OCI-M2 (cell line): ENCODE measurements around the gene NUMBL.
"Not testable (repeated sequence)": the region's sequence is repeated elsewhere in the genome, so short reads cannot be mapped to it uniquely, and the experiment has no call there.

Experiments used
- DNase-seq: peaks from one replicate; lab custom pipeline; 2025; ENCODE audit not compliant: unreplicated experiment; lab: John Stamatoyannopoulos, UW

The NUMBL gene

DNA sequence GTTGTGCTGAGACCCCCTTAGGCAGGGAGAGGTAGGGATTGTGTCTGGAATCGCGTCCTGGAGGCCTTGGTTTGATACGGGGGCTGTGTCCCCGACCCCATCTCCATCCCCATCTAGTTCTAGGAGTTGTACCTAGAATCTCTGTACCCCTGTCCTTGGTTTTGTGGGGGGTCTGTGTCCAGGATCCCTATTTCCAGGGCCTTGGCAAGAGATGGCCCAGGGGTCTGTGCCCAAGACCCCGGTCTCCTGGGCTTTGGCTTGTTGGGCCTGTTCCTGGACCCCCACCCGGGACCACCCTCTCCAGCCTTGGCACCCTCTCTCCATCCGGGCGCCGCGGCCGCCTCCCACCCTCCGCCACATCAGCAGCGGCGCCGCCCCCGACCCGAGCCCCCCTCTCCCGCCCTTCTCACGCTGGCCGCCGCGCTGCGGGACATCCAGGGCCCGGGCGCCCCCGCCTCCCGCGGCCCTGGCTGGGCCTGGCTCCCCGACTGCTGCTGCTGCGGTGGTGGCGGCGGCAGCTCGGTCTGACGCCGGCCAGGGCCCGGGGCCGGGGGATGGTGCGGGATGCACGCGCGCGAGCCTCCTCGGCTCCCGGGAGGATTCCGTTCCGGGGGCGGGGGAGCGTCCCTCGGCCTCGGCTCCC is at the start of gene NUMBL:
NUMBL (minus strand) TSS at position 602 of the 643 bp plus-strand sequence; CDS start at position 434, 168 bp downstream.
- DNase-seq, result no peak

- DNase-seq, result no peak
Observed at GRCh38 chr19:40739030-40739839, 48.8 kb upstream of the NUMBL start.

GRCh38 chr19:40737102-40737644 is 46.7 kb upstream of the NUMBL start:
- DNase-seq, result no peak

- no peak for DNase-seq
Observed at GRCh38 chr19:40736661-40737060, 46.2 kb upstream of the NUMBL start.

DNA sequence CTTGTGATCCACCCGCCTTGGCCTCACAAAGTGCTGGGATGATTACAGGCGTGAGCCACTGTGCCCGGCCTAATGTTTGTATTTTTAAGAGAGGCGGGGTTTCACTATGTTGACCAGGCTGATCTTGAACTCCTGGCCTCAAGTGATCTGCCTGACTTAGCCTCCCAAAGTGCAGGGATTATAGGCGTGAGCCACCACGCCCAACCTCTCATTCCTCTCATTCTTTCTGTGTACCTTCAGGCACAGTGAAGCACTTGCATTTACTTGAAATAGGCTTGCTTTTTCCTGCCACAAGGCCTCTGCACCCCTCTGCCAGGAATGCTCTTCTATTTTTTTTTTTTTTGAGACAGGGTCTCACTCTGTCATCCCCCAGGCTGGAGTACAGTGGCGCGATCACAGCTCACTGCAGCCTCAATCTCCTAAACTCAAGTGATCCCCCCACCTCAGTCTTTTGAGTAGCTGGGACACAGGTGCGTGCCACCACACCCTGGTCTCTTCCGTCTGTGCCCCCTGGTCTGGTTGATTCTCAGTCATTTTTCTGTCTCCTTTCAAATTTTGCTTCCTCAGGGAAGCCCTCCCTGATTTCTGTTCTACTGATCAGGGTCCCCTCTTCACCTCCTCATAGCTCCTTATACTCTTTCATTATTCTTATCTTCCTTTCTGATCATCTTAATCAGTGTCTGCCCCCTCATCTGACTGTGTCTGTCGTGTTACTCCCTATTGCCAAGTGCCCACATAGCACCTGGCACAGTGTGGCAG is 44.7 kb upstream of the NUMBL start:
- no peak for DNase-seq

DNA sequence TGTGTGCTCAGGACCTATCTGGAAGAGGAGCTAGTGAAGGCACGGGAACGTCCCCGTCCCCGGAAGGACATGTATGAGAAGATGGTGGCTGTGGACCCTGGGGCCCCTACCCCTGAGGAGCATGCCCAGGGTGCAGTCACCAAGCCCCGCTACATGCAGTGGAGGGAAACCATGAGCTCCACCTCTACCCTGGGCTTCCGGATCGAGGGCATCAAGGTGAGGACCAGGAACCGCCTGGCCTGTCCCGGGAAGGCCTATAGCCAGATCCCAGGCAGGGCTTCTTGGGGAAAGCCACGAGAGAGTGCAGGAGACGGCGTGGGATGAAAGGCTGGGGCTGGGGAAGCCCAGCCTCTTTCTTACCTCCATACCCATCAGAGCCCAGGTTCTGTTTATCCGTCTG is 42.7 kb upstream of the NUMBL start:
- no peak for DNase-seq

DNA sequence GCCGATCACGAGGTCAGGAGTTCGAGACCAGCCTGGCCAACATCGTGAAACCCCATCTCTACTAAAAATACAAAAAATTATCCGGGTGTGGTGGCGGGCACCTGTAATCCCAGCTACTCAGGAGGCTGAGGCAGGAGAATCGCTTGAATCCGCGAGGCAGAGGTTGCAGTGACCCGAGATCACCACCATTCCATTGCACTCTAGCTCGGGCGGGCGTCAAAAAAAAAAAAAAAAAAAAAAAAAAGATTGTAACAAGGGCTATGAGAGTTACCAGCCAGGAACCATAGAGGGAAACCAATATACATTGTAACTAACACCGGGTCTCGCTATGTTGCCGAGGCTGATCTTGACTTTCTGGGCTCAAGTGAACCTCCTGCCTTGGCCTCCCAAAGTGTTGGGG is 41.9 kb upstream of the NUMBL start:
- DNase-seq, result not testable (repeated sequence)

DNA sequence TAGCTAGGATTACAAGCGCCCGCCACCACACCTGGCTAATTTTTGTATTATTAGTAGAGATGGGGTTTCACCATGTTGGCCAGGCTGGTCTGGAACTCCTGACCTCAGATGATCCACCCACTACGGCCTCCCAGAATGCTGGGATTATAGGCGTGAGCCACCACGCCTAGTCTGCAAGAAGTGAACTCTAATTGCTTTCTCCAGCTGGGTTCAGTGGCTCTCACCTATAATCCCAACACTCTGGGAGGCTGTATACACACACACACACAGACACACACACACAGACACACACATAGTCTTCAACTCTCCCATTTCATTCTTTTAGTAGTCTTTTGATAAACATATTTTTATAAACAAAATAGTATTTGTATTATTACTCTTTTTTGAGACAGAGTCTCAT is 39.6 kb upstream of the NUMBL start:
- DNase-seq, result not testable (repeated sequence)

DNA sequence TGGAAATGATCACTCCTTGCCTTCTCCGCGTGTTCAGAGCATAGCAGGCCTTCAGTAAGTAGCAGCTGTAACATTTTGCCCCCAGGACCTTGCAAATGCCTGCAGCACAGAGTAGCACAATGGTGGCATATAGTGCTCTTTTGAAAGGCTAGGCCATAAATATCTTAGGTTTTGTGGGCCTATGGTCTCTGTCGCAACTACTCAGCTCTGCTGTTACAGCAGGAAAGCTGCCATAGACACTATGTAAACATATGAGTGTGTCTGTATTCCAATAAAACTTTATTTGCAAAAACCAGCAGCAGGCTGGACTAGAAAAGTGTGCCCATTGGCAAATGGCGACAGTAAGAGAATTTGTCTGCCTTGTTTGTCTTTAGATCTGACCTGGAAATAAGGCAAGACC is 35.8 kb upstream of the NUMBL start:
- DNase-seq, result no peak

DNA sequence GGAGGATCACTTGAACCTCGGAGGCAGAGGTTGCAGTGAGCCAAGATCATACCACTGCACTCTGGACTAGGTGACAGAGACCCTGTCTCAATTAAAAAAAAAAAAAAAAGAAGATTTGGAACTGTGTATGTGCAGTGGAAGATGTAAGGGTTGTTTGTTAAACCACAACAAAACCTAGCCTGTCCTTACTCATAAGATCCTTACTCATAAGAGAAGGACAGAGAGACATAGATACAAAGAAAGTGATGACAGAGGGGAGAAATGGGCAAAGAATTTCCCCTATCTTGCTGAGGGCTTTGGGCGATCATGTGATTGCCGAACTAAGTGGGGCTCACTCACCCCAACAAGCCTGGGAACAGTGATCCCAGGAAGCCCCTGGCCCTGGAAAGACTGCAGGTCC is 34.4 kb upstream of the NUMBL start:
- DNase-seq, result no peak

GRCh38 chr19:40724315-40724714 is 33.9 kb upstream of the NUMBL start:
- no peak for DNase-seq

- no peak for DNase-seq
Observed at GRCh38 chr19:40723661-40724254, 33.3 kb upstream of the NUMBL start.

- DNase-seq, result no peak
Observed at GRCh38 chr19:40721936-40722661, 31.6 kb upstream of the NUMBL start.

- no peak for DNase-seq
Observed at GRCh38 chr19:40721140-40721486, 30.7 kb upstream of the NUMBL start.

DNA sequence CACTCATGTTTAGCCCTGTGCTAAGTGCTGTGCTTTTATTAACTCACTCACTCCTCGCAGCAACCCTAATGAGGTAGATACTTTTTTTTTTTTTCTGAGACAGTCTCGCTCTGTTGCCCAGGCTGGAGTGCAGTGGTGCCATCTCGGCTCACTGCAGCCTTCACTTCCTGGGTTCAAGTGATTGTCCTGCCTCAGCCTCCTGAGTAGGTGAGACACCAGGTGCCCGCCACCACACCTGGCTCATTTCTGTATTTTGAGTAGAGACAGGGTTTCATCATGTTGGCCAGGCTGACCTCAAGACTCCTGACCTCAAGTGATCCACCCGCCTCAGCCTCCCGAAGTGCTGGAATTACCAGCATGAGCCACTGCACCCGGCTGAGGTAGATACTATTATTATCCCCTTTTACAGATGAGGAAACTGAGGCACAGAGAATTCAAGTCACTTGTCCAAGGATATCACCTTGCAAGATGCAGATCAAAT is 29.0 kb upstream of the NUMBL start:
- no peak for DNase-seq

DNA sequence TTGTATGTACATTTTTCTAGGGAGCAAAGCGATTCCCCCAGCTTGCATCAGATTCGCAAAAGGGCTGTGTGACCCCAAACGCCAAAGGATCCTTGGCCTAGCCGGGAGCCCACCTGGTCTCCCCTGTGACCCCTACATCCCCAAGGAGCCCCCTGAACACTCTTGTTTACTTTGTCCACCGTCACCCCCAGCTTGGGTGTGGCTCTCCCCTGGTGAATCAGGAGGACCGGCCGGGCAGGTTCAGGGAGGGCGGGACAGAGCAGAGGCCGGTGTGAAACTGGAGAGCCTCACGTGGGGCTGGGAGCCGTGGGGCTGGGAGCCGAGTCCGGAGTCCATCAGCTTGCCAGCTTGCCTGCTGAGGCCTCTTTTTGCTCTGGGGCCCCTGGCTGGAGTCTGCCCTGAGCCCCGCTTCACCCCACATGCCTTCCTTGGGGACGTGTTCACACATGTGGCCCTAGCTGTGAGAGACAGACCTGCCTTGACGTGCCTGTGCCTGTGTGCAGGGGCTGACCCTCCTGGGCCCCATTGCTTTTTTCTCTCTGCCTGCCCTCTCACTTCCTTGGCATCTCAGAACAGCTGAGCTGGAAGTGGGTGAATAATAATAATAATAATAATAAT is 28.4 kb upstream of the NUMBL start:
- no peak for DNase-seq

DNA sequence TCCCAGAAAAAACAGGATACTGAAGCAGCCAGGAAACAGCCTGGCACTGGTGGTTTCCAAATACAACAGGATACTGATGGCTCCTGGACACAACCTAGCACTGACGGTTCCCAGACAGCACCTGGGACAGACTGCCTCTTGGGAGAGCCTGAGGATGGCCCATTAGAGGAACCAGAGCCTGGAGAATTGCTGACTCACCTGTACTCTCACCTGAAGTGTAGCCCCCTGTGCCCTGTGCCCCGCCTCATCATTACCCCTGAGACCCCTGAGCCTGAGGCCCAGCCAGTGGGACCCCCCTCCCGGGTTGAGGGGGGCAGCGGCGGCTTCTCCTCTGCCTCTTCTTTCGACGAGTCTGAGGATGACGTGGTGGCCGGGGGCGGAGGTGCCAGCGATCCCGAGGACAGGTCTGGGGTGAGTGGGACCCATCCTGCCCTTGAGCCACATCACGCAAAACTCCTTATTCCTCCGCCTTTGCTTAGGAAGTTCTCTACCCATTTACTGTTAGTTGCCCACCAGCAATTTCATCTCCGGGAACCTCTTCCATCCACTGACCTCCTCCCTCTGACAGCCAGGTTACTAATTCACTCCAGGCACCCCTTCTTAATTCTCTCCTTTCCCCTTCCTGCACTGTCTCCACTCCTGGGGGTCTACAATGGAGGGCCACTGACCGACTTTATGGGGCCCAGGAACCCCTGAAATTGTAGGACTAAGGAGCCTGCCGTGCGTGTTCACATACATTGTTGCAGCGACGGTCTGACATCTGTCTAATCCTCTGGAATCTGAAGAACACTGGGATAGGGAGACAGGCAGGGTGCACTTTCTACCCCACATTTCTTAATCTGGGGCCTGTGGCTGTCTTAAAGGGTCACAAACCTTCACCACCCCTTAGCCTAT is 27.7 kb upstream of the NUMBL start:
- no peak for DNase-seq

DNA sequence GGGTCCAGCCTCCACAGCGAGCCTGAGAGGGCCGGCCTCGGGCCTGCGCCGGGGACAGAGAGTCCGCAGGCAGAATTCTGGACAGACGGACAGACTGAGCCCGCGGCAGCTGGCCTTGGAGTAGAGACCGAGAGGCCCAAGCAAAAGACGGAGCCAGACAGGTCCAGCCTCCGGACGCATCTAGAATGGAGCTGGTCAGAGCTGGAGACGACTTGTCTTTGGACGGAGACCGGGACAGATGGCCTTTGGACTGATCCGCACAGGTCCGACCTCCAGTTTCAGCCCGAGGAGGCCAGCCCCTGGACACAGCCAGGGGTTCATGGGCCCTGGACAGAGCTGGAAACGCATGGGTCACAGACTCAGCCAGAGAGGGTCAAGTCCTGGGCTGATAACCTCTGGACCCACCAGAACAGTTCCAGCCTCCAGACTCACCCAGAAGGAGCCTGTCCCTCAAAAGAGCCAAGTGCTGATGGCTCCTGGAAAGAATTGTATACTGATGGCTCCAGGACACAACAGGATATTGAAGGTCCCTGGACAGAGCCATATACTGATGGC is 27.0 kb upstream of the NUMBL start:
- no peak for DNase-seq
